ACHN (cell line): ENCODE results near the gene NFIA.

ENCODE experiments used
- DNase-seq: peaks from one replicate; pipeline ENCODE4 v3.0.0-alpha.2; 2015
- in situ Hi-C: cut with HindIII; loops from 2 replicates; pipeline ENCODE4 v1.10.0; 2017; ENCODE audit warnings: low sequenced_read_pairs, low pct_ligation_motif_present, low pct_unique_long_range_greater_than_20kb

Gene NFIA

GRCh38 chr1:61184714-61185106 lies 102.3 kb downstream of the NFIA start:
- DNase-seq: no peak
- in situ Hi-C loops: no loop called here

- in situ Hi-C loops: no loop called here
- no peak for DNase-seq
Measured at GRCh38 chr1:61186753-61187152, 104.4 kb downstream of the NFIA start.

GRCh38 chr1:61187352-61188086 lies 105.2 kb downstream of the NFIA start:
- in situ Hi-C loops: no loop called here
- no peak for DNase-seq

- no peak for DNase-seq
- in situ Hi-C loops: no loop called here
Measured at GRCh38 chr1:61190153-61190552, 107.8 kb downstream of the NFIA start.

- in situ Hi-C loops: no loop called here
- DNase-seq: no peak
Measured at GRCh38 chr1:61190618-61191432, 108.5 kb downstream of the NFIA start.

GRCh38 chr1:61191433-61191720 lies 109.0 kb downstream of the NFIA start:
- in situ Hi-C loops: no loop called here
- no peak for DNase-seq

- in situ Hi-C loops: no loop called here
- DNase-seq: no peak
Measured at GRCh38 chr1:61192663-61193330, 110.4 kb downstream of the NFIA start.

- DNase-seq: no peak
- in situ Hi-C loops: no loop called here
Measured at GRCh38 chr1:61193808-61194207, 111.4 kb downstream of the NFIA start.

- no peak for DNase-seq
- in situ Hi-C loops: no loop called here
Measured at GRCh38 chr1:61198554-61198953, 116.2 kb downstream of the NFIA start.

- no peak for DNase-seq
- in situ Hi-C loops: no loop called here
Measured at GRCh38 chr1:61201035-61201434, 118.7 kb downstream of the NFIA start.

- peak; percentile 21 for DNase-seq
Measured at GRCh38 chr1:61202854-61203598, 120.7 kb downstream of the NFIA start.

GRCh38 chr1:61204528-61204927 lies 122.2 kb downstream of the NFIA start:
- no peak for DNase-seq

More at GRCh38 chr1:61202854-61203598, 120.7 kb downstream of the NFIA start:
- in situ Hi-C loops: no loop called here

GRCh38 chr1:61207416-61207815 lies 125.1 kb downstream of the NFIA start:
- in situ Hi-C loops: no loop called here
- peak; percentile 84 for DNase-seq

More at GRCh38 chr1:61204528-61204927, 122.2 kb downstream of the NFIA start:
- in situ Hi-C loops: no loop called here

GRCh38 chr1:61208172-61208571 lies 125.8 kb downstream of the NFIA start:
- no peak for DNase-seq

GRCh38 chr1:61208831-61209230 lies 126.5 kb downstream of the NFIA start:
- DNase-seq: no peak
- in situ Hi-C loops: no loop called here

More at GRCh38 chr1:61208172-61208571, 125.8 kb downstream of the NFIA start:
- in situ Hi-C loops: no loop called here

GRCh38 chr1:61210435-61211154 lies 128.2 kb downstream of the NFIA start:
- in situ Hi-C loops: no loop called here
- no peak for DNase-seq

- in situ Hi-C loops: no loop called here
- DNase-seq: no peak
Measured at GRCh38 chr1:61213245-61214011, 131.1 kb downstream of the NFIA start.

GRCh38 chr1:61215119-61215518 lies 132.8 kb downstream of the NFIA start:
- in situ Hi-C loops: no loop called here
- no peak for DNase-seq
